COR-L47 (cell line): ENCODE measurements around the gene AMBRA1.

ENCODE experiments used
- DNase-seq: peaks from one replicate; lab custom pipeline; 2025; lab: John Stamatoyannopoulos, UW

AMBRA1 gene

GRCh38 chr11:46437122-46437689 is 156.6 kb downstream of the AMBRA1 start:
- no peak for DNase-seq

DNA sequence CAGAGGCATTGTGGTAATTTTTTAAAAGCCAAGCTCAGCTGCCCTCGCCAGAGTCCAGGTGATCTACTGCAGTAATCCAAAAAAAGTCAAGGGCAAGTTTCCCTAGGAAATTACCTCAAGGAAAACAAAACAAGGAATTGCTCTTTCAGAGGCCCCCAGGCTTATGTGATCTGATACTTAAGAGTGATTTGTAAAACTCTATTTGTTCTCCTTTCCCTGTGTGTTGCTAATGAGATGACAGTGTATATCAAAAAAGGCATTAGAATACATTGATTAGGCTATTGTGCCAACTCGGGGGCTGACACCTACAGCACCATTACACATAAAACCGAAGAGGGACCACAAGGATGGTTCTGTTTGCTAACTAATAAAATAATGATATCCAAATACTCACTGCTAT is 157.7 kb downstream of the AMBRA1 start:
- no peak for DNase-seq

DNA sequence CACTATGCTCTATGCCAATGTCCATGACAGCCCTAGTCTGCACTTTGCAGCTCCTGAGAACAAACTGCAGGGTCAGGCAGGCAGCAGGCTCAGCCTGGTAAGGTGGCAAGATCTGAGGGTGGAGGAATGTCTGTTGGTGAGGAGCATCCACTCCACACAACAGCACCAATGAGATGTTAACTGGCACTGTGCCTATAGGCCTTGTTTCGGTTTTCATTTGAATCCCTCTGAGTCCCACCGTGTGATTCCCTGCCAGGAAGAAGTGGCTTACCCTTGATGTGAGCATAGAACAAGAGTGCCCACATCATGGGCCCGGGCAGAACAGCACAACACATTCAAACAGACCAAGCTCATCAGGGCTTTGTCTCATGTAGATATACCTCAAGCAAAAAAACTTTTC is 158.1 kb downstream of the AMBRA1 start:
- DNase-seq, result no peak

GRCh38 chr11:46431211-46431610 is 162.6 kb downstream of the AMBRA1 start:
- no peak for DNase-seq

DNA sequence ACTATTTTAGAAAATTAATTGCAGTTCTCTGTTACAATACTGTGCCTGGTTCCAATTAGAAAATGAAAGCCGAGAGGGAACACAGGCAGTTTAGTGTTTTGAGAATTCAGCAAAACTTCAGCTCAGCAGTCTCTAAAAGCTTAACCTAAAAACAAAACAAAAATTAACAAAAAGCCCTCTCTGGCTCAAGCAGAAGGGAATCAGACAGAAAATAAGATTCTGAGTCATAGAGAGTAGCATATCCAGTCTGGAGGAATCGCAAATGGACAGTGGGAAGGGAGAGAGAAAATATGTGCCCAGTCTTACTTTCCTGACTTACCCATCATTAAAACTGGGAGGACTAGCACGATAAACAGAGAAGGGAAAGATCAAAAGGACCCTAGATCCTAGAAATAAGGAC is 164.1 kb downstream of the AMBRA1 start:
- no peak for DNase-seq

DNA sequence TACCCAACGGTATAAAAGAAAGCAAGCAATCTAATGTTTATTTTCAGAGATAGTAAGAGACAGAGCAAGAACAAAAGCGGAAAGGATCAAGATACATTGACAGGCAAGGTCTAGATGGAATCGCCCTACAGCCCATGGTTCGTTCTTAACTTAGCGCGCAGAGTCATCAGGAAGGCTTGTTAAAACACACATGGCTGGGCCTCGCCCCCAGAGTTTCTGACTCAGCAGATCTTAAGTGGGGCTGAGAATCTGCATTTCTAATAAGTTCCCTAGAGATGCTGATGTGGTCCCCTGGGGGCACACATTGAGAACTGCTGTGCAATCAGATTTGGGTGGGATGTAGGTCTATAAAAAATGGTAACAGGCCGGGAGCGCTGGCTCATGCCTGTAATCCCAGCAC is 166.5 kb downstream of the AMBRA1 start:
- no peak for DNase-seq

GRCh38 chr11:46426233-46426991 is 167.4 kb downstream of the AMBRA1 start:
- no peak for DNase-seq

DNA sequence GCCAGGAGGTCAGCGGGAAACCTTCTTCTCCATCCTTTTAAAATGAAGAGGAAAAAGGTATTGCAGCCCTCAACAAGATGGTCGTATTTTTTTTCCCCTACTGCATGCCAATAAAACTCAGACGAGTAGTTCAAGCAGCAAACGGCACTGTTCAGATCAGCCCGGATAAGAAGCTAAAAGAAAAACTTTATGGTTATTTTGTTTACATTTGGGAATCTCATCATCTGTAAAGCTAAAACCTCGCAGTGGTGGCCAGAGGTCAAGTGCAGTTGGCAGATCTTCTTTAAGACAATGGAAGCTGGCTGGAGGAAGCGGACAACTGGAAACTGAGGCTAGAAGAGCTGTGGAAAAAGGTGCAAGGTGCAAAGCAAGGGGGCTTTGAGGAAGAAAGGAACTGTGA is 171.2 kb downstream of the AMBRA1 start:
- no peak for DNase-seq

GRCh38 chr11:46421257-46421880 is 172.5 kb downstream of the AMBRA1 start:
- no peak for DNase-seq

- DNase-seq, result no peak
These were observed 173.3 kb downstream of the AMBRA1 start for GRCh38 chr11:46420513-46420912.

- DNase-seq, result no peak
These were observed 175.1 kb downstream of the AMBRA1 start for GRCh38 chr11:46418751-46419150.

GRCh38 chr11:46417711-46418110 is 176.1 kb downstream of the AMBRA1 start:
- DNase-seq, result no peak

DNA sequence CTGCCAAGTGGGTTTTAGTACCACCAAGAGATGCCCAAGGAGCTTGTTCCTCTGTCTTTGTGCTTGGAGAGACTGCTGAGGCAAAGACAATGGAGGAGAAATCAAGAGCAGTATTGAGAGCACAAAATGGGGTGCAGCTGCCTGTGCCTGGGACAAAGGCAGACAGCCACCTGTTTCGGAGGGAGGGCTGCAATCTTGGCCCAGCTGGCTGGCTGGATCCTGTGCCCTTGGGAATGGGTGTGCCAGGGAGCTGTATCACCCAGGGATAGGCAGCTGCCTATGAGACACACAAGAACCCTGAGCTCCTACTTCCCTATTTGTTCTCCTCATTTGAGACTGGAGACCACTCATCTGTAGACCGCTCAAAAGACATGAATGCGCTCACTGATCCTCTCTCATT is 178.9 kb downstream of the AMBRA1 start:
- DNase-seq, result peak; percentile 85

GRCh38 chr11:46414466-46414796 is 179.4 kb downstream of the AMBRA1 start:
- DNase-seq, result peak; percentile 94

GRCh38 chr11:46413760-46414465 is 179.9 kb downstream of the AMBRA1 start:
- peak; percentile 76 for DNase-seq

- DNase-seq, result peak; percentile 41
These were observed 183.8 kb downstream of the AMBRA1 start for GRCh38 chr11:46410021-46410420.

- no peak for DNase-seq
These were observed 185.3 kb downstream of the AMBRA1 start for GRCh38 chr11:46408407-46408986.

GRCh38 chr11:46407635-46408034 is 186.2 kb downstream of the AMBRA1 start:
- no peak for DNase-seq

DNA sequence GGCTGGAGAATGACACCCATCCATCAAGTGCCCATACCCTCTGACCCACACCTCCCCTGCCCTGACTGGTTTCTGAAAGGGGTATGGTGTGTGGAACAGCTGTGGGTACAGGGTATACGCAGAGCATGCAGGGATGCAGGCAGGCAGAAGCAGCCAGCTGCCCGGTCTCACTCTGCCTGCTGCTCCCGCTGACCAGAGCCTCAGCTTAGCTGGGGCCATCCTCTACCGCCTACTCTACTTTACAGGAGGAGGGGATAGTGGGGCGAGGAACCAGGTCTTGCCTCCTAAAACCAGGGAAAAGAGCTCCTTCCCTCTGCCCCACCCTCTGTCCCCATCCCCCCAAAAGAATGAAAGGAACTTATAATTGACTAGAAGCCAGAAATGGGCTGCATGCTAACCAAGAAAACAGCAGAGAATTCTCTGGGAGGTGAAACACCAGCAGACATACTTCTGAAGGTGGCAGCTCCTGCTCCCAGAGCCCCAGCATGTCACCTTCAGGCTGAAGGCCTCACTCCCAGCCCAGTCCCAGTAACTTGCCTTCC is 189.3 kb downstream of the AMBRA1 start:
- DNase-seq, result no peak

DNA sequence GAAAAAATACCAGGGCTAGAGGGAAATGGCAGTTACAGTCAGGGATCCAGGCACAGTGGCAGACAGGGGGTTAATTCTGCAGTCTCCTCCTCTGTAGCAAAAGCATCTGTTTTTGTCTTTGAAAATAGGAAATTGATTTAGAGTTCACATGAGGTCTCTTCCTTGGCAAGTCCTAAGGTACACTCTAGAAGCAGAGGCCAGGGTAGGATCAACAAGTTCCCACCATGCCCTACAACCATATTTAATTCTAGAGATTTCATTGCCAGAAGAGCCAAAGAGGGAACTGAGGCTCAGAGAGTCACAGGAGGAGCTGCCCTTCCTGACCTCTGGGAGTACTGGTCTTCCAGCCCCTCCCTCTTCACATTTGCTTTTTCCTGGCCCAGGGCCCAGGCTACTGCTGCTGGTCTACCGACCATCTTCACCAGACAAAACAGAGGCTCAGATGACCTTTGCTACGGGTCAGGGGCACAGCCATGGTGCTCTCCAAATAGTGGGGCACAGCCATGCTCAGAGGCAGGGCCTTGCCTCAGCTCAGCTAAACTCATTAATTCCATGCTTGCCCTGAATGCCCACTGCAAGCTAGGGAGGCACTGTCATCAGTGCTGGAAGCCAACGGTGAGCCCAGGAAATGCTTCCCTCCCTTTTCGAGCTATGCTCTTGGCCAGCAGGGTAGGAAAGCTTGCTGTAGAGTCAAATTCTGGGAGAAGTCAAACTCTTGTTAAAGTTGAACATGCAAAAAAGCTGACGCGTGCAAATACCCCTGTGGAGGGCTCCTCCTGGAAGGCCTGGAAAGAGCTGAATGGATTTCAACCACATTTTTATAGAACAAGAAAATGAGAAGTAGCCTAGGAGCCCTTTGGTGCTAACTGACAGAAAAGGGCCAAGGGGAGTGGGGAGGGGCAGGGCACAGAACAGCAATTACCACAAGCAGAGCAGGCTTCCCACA is 190.6 kb downstream of the AMBRA1 start:
- no peak for DNase-seq

- no peak for DNase-seq
These were observed 196.3 kb downstream of the AMBRA1 start for GRCh38 chr11:46397526-46397925.
